NCI-H82 treated with DMSO at 0.1 percent for 48 hours (cell line): ENCODE data around the gene FAM20C.

Source experiments
- DNase-seq: peaks from one replicate; lab custom pipeline; 2025; ENCODE audit not compliant: unreplicated experiment; lab: John Stamatoyannopoulos, UW

The FAM20C gene

DNA sequence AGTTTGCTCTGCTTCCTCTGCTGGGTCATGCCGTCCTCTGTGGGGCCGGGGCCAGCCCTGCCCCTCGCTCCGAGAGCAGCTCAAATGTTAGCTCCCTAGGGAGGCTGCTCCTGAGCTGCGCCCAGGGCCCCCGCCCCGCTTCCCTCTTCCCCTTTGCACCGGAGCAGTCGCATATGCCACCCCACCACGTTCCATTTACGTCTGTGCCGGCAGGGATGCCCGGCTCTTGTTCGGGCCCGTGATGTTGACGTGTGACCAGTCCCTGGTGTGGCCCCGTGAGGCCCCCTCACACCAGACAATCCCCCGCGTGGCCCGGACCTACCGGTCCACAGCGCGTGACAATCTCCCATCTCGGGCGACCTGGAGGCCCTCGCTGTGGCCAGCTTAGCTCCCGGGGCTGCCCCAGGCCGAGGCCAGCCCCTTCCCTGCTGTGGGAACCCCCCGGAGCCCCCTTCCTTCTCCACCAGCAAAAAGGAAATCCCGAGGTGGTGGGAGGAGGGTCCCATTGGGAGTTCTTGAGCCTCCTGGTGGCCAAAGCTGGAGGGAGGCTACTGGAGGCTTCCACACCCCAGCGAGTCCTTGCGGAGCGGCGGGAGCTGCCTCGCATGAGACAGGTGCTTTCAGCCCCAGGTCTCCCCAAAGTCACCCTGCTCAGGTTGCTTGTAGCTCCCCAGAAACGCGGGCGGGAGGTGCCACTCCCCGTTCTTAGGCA, 15.2 kb downstream of the FAM20C start:
- DNase-seq, result no peak

DNA sequence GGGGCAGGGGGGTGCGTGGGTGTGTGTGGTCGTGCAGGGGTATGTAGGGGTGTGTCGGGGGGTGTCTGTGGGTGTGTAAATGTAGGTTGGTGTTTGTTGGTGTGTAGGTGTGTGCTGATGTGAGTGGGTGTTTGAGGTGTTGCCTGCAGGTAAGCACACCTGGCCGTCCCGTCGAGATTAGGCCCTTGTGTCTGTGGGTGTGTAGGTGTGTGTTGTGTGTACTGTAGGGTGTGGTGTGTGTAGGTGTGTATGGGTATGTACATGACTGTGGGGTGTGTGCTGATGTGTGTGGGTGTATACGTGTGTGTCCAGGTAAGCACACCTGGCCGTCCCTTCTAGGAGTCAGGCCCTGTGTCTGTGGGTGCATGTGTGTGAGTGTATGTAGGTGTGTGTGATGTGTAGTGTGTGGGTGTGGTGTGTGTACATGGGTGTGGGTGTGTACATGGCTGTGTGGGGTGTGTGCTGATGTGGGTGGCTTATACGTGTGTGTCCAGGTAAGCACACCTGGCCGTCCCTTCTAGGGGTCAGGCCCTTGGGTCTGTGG, 15.8 kb downstream of the FAM20C start:
- no peak for DNase-seq

DNA sequence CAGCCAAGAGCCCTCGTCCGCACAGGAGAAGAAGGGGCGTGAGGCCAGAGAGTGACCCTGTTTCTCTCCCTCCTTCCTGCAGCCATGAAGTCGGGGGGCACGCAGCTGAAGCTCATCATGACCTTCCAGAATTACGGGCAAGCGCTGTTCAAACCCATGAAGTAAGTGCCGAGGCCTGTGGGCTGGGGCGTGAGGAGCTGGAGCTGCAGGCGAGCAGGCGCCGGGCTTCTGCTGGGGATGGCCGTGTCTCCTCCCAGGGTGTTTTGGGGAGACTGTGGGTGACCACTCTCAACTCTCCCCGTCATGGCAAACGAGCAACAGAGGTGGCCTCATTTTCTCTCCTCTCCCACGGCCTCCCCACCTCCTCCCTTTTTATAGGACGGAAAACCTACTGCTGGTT, 16.4 kb downstream of the FAM20C start:
- no peak for DNase-seq

DNA sequence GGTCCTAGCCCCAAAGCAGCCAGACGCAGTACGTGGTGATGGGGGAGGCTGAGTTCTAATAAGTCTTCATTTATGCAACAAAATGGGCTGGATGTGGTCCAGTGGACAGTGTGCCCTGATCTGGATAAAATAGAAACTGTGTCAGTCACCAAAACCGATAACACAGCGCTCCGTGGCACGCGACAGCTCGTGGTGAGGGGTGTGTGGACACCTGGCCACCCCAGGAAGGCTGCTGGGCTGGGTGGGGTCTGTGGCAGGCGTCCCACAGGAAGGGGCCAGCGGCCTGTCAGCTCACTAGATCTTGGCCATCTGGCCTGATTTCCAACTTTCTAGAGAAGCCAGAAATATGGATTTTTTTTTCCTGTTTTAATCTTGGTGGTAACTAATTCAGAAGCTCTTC, 17.0 kb downstream of the FAM20C start:
- DNase-seq, result no peak

GRCh38 chr7:209906-210305, 17.5 kb downstream of the FAM20C start:
- no peak for DNase-seq

DNA sequence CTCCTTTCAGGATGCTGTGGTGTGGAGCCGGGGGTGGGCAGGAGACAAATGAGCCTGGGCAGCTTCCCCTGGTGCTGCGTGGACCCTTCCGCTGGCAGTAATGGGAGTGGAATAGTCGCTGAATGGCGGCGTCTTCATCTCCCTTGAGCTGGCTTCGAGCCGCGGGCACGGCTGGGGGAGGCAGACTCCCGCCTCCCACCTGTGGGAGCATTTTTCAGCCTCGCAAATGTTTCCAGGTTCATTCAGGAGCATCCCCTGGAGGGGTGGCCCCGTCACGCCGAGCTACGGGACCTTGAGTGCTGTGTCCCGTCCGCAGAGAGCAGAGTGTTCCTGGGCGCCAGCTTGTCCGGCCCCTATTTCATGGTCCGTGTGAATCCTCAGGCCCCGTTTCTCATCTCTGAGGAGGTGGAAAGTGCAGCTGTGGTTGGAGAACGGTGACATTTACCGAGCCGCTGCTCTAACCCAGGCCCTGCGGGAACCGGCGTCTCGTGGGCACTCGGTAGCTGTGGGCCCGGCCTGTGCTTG, 18.1 kb downstream of the FAM20C start:
- DNase-seq, result no peak

- no peak for DNase-seq
Observed at GRCh38 chr7:211033-211714, 18.8 kb downstream of the FAM20C start.

- DNase-seq, result no peak
Observed at GRCh38 chr7:211715-212058, 19.3 kb downstream of the FAM20C start.

DNA sequence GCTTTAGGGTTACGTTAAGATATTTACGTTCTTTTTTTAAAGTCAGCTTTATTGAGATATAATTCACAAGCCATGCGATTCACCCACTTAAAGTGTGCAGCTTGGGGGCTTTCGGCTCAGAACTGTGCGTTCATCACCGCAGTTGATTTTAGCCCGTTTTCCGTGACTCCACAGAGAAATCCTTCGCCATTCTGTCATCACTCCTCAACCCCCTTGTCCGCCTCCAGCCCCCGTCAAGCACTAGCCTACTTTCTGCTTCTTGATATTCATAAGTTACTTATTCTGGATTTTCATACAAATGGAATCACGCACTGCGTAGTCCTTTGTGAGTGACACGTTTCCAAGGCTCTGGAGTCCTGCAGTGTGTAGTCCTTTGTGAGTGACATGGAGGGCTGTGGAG, 20.4 kb downstream of the FAM20C start:
- no peak for DNase-seq

GRCh38 chr7:213324-213993, 21.1 kb downstream of the FAM20C start:
- no peak for DNase-seq

DNA sequence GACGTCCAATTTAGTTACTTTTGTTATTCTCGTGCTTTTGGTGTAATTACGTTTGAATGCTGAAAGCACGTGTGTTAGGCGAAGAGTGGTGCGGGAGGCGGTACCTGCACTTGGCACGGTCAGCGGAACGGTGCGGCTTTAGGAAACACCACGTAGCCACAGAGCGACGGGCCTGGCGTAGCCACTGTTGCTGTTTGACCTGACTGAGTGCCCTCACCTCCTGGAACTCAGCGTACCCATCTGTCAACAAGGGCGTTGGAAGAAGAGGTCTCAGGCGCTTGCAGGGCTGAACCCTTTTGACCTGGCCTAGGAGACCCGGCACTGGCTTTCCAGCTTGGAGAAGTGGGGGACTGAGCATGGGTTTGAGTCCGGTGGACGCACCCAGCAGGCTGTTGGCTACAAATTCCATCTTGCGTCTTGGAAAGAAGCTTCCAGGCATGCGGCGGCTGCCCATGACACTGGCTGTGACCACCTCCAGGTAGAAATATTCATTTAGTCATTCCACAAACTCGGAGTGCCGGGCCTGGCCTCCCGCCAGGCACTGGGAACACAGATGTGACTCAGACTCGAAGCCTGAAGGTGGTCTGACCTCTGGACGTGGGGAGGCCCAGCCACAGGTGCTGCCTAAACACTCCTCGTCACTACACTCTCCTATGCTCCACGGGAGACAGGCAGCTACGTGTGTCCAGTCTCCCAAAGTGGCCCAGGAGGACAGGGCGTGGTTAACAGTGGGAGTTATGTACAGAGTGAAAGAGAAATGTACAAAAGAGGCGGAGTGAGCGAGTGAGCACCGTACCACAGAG, 22.2 kb downstream of the FAM20C start:
- DNase-seq, result no peak

- DNase-seq, result no peak
Observed at GRCh38 chr7:216360-217300, 24.3 kb downstream of the FAM20C start.

GRCh38 chr7:217781-218180, 25.4 kb downstream of the FAM20C start:
- no peak for DNase-seq

- no peak for DNase-seq
Observed at GRCh38 chr7:218316-218715, 25.9 kb downstream of the FAM20C start.

DNA sequence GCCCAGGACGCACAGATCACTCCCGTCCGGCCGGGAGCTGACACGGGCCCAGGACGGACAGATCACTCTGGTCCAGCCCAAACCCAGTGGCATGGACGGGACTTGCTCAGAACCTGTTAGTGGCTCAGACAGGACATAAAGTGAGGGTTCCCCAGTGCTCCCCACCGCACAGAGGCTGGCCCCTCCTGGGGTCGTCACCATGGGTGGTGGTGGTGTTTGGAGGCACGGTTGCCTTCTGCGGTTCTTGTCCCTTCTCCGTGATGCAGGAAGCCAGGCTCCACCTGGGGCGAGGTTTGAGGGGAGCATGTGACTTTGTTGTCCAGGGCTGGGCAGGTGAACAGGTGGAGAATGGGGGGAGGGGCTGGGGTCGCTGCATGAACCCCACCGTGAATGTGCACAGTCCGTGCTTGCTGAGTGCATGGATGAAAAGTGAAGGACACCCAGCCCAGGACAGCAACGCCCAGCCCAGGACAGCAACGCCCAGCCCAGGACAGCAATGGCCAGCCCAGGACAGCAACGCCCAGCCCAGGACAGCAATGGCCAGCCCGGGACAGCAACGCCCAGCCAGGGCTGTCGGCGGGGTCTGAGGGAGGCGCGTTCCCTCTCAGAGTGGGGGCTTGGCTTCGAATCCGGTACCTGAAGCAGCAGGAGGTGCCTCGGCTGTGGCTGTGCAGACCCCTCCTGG, 26.7 kb downstream of the FAM20C start:
- DNase-seq, result no peak

DNA sequence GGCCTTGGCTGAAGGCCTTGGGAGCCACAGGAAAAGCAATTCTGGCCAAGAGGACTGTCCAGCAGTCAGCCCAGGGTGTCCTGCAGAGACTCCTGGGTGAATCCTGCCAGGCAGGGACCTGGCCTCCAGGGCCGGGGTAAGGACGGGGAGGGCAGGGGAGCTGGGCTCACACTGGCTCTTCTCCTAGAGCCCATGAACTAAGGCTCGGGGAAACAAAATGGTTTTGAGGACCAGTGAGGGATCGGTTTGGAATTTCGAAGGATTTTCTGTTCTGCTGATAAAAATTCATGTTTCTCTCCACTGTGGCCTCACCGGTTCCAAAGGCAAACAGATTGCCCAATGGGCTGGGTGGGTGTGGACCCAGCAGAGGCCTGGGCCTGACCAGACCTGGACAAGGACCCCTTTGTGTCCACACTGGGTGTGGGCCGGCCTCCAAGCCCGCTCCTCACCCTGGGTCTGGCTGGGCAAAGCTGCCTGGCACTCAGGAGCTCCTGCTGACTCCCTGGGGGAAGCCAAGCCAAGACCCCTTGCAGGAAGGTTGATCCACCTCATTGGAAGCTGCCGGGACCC, 27.3 kb downstream of the FAM20C start:
- no peak for DNase-seq

- no peak for DNase-seq
Observed at GRCh38 chr7:220151-220841, 27.9 kb downstream of the FAM20C start.

DNA sequence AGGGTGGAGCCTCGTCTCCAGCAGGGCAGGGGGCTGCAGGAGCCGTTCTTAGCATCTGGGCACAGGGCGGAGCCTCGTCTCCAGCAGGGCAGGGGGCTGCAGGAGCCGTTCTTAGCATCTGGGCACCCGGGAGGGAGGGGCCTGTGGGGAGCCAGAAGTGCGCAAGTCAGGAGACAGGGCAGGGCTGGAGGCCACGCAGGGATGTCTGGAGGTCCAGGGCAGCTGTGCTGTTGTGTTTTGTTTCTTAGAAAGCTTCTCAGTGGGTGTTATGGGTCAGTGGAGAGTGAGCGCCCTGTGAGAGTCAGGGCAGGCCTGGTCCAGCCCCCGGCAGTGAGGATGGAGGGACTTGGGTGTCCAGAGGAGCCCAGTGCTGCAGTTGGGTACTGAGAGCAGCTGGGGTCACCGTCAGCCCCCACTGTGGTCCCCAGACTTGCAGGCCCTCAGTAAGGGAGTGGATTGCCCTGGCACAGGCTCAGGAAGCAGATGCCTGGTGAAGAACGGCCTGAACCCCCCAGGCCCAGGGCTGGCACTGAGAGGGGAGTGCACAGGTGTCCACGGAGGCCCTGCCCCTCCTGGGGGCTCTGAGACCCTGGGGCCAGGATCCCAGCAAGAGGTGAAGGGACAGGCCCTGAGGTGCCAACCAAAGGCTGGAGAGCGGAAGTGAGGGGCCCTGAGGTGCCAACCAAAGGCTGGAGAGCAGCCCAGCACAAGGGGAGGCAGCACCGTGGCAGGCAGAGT, 29.8 kb downstream of the FAM20C start:
- no peak for DNase-seq
